Kidney epithelial cell (primary cell): Measurements from ENCODE around the gene WDR37. TPM values are rescaled to one million over a fixed set of nuclear protein-coding genes. Genes with fewer than 3 reads are reported as not detected.

Experiments used
- DNase-seq: peaks from one replicate; pipeline ENCODE4 v3.0.0-alpha.2; 2010; ENCODE audit warnings: low read depth
- H3K27me3 ChIP-seq: 2 replicates; pipeline ENCODE4 v1.6.0; 2011; ENCODE audit warnings: low read length; ENCODE audit not compliant: control insufficient read depth, insufficient read depth
- H3K36me3 ChIP-seq: 2 replicates; pipeline ENCODE4 v1.5.1; 2011; ENCODE audit warnings: low read length; ENCODE audit not compliant: control insufficient read depth, insufficient read depth
- H3K4me3 ChIP-seq: 2 replicates; pipeline ENCODE4 v1.5.1; 2011; ENCODE audit warnings: low read depth, mild to moderate bottlenecking, control low read depth, low read length
- total RNA-seq: library from RNA; depleted of rRNA; stranded (reverse); fragments of >200 nt; gene quantifications from 2 replicates; pipeline ENCODE4 v1.2.3, GENCODE V29; 2015
- TF ChIP-seq, protein P1 (sequence below): IDR thresholded peaks from 2 replicates; pipeline ENCODE4 v1.5.1; 2011; ENCODE audit warnings: mild to moderate bottlenecking, moderate library complexity, low read length, control low read depth, inconsistent platforms; ENCODE audit not compliant: insufficient read depth, poor library complexity, severe bottlenecking

The WDR37 gene
- total RNA-seq, 1 donor from 2014 or later = 15.1 TPM

- DNase-seq = no peak
- no peak overlapping the region for H3K4me3 ChIP-seq
- TF ChIP-seq, protein P1, sequence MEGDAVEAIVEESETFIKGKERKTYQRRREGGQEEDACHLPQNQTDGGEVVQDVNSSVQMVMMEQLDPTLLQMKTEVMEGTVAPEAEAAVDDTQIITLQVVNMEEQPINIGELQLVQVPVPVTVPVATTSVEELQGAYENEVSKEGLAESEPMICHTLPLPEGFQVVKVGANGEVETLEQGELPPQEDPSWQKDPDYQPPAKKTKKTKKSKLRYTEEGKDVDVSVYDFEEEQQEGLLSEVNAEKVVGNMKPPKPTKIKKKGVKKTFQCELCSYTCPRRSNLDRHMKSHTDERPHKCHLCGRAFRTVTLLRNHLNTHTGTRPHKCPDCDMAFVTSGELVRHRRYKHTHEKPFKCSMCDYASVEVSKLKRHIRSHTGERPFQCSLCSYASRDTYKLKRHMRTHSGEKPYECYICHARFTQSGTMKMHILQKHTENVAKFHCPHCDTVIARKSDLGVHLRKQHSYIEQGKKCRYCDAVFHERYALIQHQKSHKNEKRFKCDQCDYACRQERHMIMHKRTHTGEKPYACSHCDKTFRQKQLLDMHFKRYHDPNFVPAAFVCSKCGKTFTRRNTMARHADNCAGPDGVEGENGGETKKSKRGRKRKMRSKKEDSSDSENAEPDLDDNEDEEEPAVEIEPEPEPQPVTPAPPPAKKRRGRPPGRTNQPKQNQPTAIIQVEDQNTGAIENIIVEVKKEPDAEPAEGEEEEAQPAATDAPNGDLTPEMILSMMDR = no peak
- H3K36me3 ChIP-seq = no peaks in the 10 kb centered on the region
- H3K27me3 ChIP-seq = peaks cover 4% of the 10 kb centered on the region
These were observed 106.5 kb downstream of the WDR37 start for GRCh38 chr10:1162481-1163203.

DNA sequence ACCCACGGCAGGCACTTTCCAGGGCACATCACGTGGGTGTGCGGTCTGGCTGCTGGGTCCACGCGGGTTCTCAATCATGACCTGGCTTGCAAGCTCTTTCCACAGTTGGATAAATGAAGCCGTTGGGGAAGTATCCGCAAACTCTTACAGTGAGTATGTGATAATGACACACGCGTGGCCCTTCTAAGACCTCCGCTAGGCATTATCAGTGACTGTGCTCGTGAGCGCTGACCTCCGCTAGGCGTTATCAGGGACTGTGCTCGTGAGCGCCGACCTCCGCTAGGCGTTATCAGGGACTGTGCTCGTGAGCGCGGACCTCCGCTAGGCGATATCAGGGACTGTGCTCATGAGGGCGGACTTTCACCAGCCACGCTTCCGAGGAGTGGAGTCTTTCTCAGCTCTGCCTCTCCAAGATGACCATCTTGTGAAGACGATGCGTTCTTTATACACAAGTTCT is 107.0 kb downstream of the WDR37 start:
- Histone ChIP-seq H3K4me3 (no peak overlapping the region), H3K36me3 (no peaks in the 10 kb centered on the region), H3K27me3 (peaks cover 4% of the 10 kb centered on the region)
- TF ChIP-seq, protein P1 = no peak
- DNase-seq = no peak

GRCh38 chr10:1163831-1164230 is 107.6 kb downstream of the WDR37 start:
- Histone ChIP-seq H3K36me3 (no peaks in the 10 kb centered on the region), H3K4me3 (no peak overlapping the region), H3K27me3 (peaks cover 4% of the 10 kb centered on the region)
- TF ChIP-seq, protein P1 = no peak
- no peak for DNase-seq

DNA sequence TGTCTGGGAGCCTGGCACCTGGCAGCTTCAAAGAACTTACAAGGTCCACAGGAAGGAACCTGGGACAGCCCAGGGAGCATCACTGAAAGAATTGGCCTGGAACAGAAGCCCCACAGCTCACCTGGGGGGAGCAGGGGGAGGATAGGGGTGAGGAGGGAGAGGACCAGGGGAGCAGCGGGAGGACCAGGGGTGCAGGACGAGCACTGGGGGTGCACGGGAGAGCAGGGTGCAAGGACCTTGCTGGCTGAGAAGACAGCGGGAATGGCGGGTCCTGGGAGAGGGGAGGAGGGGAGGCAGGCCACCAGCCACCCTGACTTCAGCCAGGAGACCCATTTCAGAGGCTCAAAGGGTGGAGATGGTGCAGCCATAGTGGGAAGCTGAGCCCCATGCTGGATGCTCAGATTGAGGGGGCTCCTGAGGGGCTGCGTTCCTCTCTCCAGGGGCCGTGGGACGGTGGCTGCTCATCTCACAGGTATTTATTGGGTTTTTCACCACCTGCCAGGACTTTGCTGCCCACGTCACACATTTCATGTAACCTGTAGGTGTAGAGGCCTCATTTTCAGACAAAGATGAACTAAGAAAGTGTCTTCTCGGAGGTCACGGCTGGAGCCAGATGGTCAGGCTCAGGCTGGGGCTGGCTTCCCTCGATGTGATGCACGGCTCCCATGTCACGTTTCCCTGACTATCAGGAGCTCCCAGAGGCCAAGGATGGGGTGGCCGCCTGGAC is 110.1 kb downstream of the WDR37 start:
- no peaks in the 10 kb centered on the region for H3K36me3 ChIP-seq
- TF ChIP-seq, protein P1 = no peak
- no peak overlapping the region for H3K4me3 ChIP-seq
- H3K27me3 ChIP-seq = no peaks in the 10 kb centered on the region
- DNase-seq = no peak

DNA sequence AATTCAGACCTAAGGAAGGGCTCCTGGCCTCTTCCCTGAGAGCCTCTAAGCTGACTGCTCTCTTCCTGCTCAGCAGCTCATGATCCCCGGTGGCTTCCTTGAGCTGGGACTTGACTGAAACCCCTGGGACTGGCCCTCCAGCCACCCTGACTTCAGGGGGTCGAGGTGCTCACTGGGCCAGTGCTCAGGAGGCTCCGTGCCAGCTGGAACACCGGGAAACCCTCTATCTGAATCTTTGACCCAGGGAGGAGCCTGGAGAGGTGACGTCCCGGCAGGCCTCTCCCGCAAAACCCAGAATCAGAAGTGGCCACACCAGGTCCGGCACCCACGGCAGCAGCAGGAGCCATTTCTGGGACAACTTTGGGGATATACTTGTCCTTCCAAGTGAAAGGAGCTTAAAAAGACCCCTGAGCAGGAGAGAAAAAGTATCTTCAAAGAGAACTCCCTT is 110.7 kb downstream of the WDR37 start:
- DNase-seq = no peak
- Histone ChIP-seq H3K27me3 (no peaks in the 10 kb centered on the region), H3K4me3 (no peak overlapping the region), H3K36me3 (no peaks in the 10 kb centered on the region)
- TF ChIP-seq, protein P1 = no peak

GRCh38 chr10:1168763-1169162 is 112.6 kb downstream of the WDR37 start:
- H3K27me3 ChIP-seq = no peaks in the 10 kb centered on the region
- TF ChIP-seq, protein P1 = no peak
- DNase-seq = no peak
- no peak overlapping the region for H3K4me3 ChIP-seq
- H3K36me3 ChIP-seq = no peaks in the 10 kb centered on the region
